Caco-2 (cell line): ENCODE data around the gene PLXNA4. TPM values are rescaled to one million over a fixed set of nuclear protein-coding genes. Genes with fewer than 3 reads are reported as not detected.

Source experiments
- BruUV-seq: library from RNA; stranded (reverse); fragments of 400-500 nt; replicated peaks from 2 replicates; lab custom pipeline; 2021; lab: Mats Ljungman, UMichigan
- CTCF ChIA-PET: fragments of 300-600 bp; sonication (Branson Sonifier 250); formaldehyde crosslinking; loops from one replicate; lab custom pipeline; 2022; ENCODE audit warnings: antibody characterized with exemption; lab: Charles Lee
- POLR2A ChIA-PET: fragments of 300-600 bp; sonication (Branson Sonifier 250); formaldehyde crosslinking; loops from one replicate; lab custom pipeline; 2022; ENCODE audit warnings: antibody characterized with exemption; lab: Charles Lee
- DNase-seq, 2 experiments: peaks; one replicate each; pipeline versions ENCODE4 v3.0.0 to v3.0.0-alpha.2; 2020 to 2022
- H3K27me3 ChIP-seq: replicated peaks from 2 replicates; pipeline ENCODE4 v1.6.0; 2011; ENCODE audit warnings: low read length; ENCODE audit not compliant: control insufficient read depth, insufficient read depth
- H3K36me3 ChIP-seq: 2 replicates; pipeline ENCODE4 v1.5.1; 2011; ENCODE audit warnings: low read length; ENCODE audit not compliant: control insufficient read depth, insufficient read depth
- H3K4me1 ChIP-seq: fragments of 250-450 bp; sonication (Bioruptor Pico); 2 replicates; pipeline ENCODE4 v1.5.1; 2020; ENCODE audit warnings: mild to moderate bottlenecking
- H3K4me3 ChIP-seq: 2 replicates; pipeline ENCODE4 v1.5.1; 2011; ENCODE audit warnings: low read depth, mild to moderate bottlenecking, control low read depth, low read length
- H3K9me3 ChIP-seq: fragments of 250-450 bp; sonication (Bioruptor Pico); 2 replicates; pipeline ENCODE4 v1.5.1; 2020; ENCODE audit warnings: mild to moderate bottlenecking, moderate library complexity
- H3K27ac Mint-ChIP-seq: one replicate; pipeline ENCODE4 v1.8.0; 2022; ENCODE audit warnings: mixed read lengths; ENCODE audit not compliant: unreplicated experiment
- H3K27me3 Mint-ChIP-seq: one replicate; pipeline ENCODE4 v1.8.0; 2022; ENCODE audit warnings: mixed read lengths; ENCODE audit not compliant: insufficient read depth, unreplicated experiment
- H3K36me3 Mint-ChIP-seq: one replicate; pipeline ENCODE4 v1.8.0; 2022; ENCODE audit warnings: mild to moderate bottlenecking, mixed read lengths; ENCODE audit not compliant: insufficient read depth, unreplicated experiment
- H3K4me1 Mint-ChIP-seq: one replicate; pipeline ENCODE4 v1.8.0; 2022; ENCODE audit warnings: low read depth, mixed read lengths; ENCODE audit not compliant: unreplicated experiment
- H3K4me3 Mint-ChIP-seq: one replicate; pipeline ENCODE4 v1.8.0; 2022; ENCODE audit warnings: mild to moderate bottlenecking, moderate library complexity, mixed read lengths; ENCODE audit not compliant: unreplicated experiment
- H3K9me3 Mint-ChIP-seq: one replicate; pipeline ENCODE4 v1.8.0; 2022; ENCODE audit warnings: mixed read lengths; ENCODE audit not compliant: unreplicated experiment
- intact Hi-C: fragments of 100-400 bp; cut with micrococcal nuclease; formaldehyde crosslinking; loops from one replicate; pipeline ENCODE4 v1.10.0; 2022; ENCODE audit not compliant: unreplicated experiment
- total RNA-seq: library from RNA; stranded (reverse); gene quantifications from 2 replicates; pipeline ENCODE4 v1.2.3, GENCODE V29; 2022
- TF ChIP-seq, protein P1 (sequence below), 2 experiments: fragments of 200-600 bp in 1 of 2; IDR thresholded peaks; 1 replicate in 1 of 2; 2 replicates in 1 of 2; pipeline versions ENCODE4 v1.5.1 to v1.8.0; 2011 to 2022; ENCODE audit warnings: antibody characterized with exemption in 1 of 2, control low read depth in 1 of 2, inconsistent platforms in 1 of 2, low read depth in 1 of 2, low read length in 1 of 2, mild to moderate bottlenecking in 1 of 2, moderate library complexity in 1 of 2; ENCODE audit not compliant: insufficient read depth in 1 of 2, severe bottlenecking in 1 of 2, unreplicated experiment in 1 of 2

PLXNA4 gene
- total RNA-seq, 1 experiment from 2014 or later: 0.43 TPM

DNA sequence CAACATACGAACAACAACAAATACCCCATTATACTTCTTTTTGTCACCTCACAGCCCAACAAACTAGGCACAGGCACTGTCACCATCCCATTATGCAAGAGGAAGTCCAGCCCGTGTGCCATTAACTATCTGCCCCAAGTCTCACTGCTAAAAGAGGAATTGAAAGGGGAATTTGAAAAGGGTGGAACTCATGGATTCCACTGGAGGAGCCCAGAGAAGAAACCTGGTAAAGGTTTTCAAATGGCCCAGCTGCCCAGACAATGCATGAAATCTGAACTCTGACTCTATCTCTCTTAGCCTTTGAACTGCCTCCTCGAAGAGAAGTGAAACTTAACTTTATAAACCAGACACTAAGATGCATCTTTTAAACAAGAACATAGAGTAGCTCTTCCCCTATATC, 130.0 kb downstream of the PLXNA4 start:
- no peaks in the 10 kb centered on the region for H3K9me3 Mint-ChIP-seq
- H3K4me3 Mint-ChIP-seq: no peak overlapping the region
- H3K27me3 Mint-ChIP-seq: peaks cover 7% of the 10 kb centered on the region
- no peaks in the 10 kb centered on the region for H3K9me3 ChIP-seq
- H3K27ac Mint-ChIP-seq: no peak overlapping the region
- no peaks in the 10 kb centered on the region for H3K36me3 ChIP-seq
- H3K27me3 ChIP-seq: no peaks in the 10 kb centered on the region
- ChIA-PET POLR2A (no interaction called here), CTCF (no interaction called here)
- intact Hi-C loops: no loop called here
- H3K4me1 ChIP-seq: 0 out of 2 replicates have a peak, but pooled peaks cover 7% of the 10 kb centered on the region
- TF ChIP-seq, protein P1, sequence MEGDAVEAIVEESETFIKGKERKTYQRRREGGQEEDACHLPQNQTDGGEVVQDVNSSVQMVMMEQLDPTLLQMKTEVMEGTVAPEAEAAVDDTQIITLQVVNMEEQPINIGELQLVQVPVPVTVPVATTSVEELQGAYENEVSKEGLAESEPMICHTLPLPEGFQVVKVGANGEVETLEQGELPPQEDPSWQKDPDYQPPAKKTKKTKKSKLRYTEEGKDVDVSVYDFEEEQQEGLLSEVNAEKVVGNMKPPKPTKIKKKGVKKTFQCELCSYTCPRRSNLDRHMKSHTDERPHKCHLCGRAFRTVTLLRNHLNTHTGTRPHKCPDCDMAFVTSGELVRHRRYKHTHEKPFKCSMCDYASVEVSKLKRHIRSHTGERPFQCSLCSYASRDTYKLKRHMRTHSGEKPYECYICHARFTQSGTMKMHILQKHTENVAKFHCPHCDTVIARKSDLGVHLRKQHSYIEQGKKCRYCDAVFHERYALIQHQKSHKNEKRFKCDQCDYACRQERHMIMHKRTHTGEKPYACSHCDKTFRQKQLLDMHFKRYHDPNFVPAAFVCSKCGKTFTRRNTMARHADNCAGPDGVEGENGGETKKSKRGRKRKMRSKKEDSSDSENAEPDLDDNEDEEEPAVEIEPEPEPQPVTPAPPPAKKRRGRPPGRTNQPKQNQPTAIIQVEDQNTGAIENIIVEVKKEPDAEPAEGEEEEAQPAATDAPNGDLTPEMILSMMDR (IDR thresholded peaks at IDR 0.05; ENCODE audit: insufficient read depth in 1 of 2, low read depth in 1 of 2, low read length in 1 of 2, severe bottlenecking in 1 of 2, unreplicated experiment in 1 of 2): no peak
- no peaks in the 10 kb centered on the region for H3K4me1 Mint-ChIP-seq
- no peaks in the 10 kb centered on the region for H3K36me3 Mint-ChIP-seq
- no peak overlapping the region for H3K4me3 ChIP-seq
- no peak for DNase-seq
- no TSS peak for BruUV-seq

DNA sequence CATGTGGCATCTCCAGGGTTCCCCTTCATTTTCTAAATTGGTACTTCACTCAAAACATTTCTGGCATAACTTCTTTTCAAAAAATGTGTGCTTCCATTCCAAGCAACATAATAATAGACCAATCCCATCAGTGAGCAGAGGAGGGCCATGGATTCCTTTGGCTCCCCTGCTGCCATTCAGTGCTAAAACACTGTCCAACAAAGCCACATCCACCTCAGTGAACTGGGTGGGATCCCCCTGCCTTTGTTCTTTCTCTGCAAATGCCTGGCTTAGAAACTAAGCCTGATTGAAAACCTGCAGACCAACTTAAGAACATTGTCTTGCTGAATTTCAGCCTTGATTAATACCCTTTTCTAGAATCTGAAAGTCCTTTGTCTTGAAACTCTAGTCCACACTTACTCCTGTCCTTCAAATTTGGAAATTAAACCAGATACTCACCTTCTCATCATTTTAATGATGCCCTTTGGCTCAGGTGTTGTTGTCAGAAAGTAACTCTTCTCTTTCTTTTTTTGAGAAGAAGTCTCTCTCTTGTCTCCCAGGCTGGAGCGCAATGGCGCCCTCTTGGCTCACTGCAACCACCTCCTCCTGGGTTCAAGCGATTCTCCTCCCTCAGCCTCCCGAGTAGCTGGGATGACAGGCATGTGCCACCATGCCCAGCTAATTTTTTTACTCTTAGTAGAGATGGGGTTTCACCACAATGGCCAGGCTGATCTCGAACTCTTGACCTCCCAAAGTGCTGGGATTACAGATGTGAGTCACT, 132.3 kb downstream of the PLXNA4 start:
- H3K4me3 ChIP-seq: no peak overlapping the region
- no peaks in the 10 kb centered on the region for H3K36me3 Mint-ChIP-seq
- intact Hi-C loops: no loop called here
- no TSS peak for BruUV-seq
- H3K27me3 Mint-ChIP-seq: peaks cover 7% of the 10 kb centered on the region
- no peak for DNase-seq
- no peak overlapping the region for H3K4me3 Mint-ChIP-seq
- CTCF ChIA-PET: no interaction called here
- TF ChIP-seq, protein P1 (IDR thresholded peaks at IDR 0.05; ENCODE audit: insufficient read depth in 1 of 2, low read depth in 1 of 2, low read length in 1 of 2, severe bottlenecking in 1 of 2, unreplicated experiment in 1 of 2): no peak
- H3K27me3 ChIP-seq: no peaks in the 10 kb centered on the region
- no peaks in the 10 kb centered on the region for H3K4me1 Mint-ChIP-seq
- no peaks in the 10 kb centered on the region for H3K9me3 ChIP-seq
- H3K4me1 ChIP-seq: no peaks in the 10 kb centered on the region
- no peaks in the 10 kb centered on the region for H3K36me3 ChIP-seq
- H3K9me3 Mint-ChIP-seq: no peaks in the 10 kb centered on the region
- H3K27ac Mint-ChIP-seq: no peak overlapping the region
- POLR2A ChIA-PET: no interaction called here

- Mint-ChIP-seq H3K36me3 (no peaks in the 10 kb centered on the region), H3K27ac (no peak overlapping the region), H3K9me3 (no peaks in the 10 kb centered on the region), H3K27me3 (peaks cover 10% of the 10 kb centered on the region), H3K4me3 (no peak overlapping the region), H3K4me1 (no peaks in the 10 kb centered on the region)
- ChIA-PET CTCF (no interaction called here), POLR2A (no interaction called here)
- no peaks in the 10 kb centered on the region for H3K9me3 ChIP-seq
- no TSS peak for BruUV-seq
- no peaks in the 10 kb centered on the region for H3K36me3 ChIP-seq
- no peak for DNase-seq
- TF ChIP-seq, protein P1 (IDR thresholded peaks at IDR 0.05; ENCODE audit: insufficient read depth in 1 of 2, low read depth in 1 of 2, low read length in 1 of 2, severe bottlenecking in 1 of 2, unreplicated experiment in 1 of 2): no peak
- no peaks in the 10 kb centered on the region; the same call in 1 of the 2 replicates for H3K27me3 ChIP-seq
- H3K4me1 ChIP-seq: no peaks in the 10 kb centered on the region
- intact Hi-C loops: no loop called here
- H3K4me3 ChIP-seq: no peak overlapping the region
Measured at GRCh38 chr7:132441935-132442334, 134.3 kb downstream of the PLXNA4 start.
